GM18505 (cell line): ENCODE measurements around the gene HOXB3.

Experiments
- ATAC-seq: cut with Tn5 transposase; IDR thresholded peaks from one replicate; pipeline ENCODE4 v1.9.1; 2021; ENCODE audit not compliant: unreplicated experiment
- POLR2A ChIP-seq: IDR thresholded peaks from 4 replicates; pipeline ENCODE4 v1.6.1; 2011; ENCODE audit warnings: borderline replicate concordance; ENCODE audit not compliant: insufficient read depth, insufficient read length; ENCODE audit errors: extremely low read depth

The HOXB3 gene

GRCh38 chr17:48587276-48588073, 2.6 kb downstream of the HOXB3 start:
- no peak for ATAC-seq
- no peak for TF ChIP-seq POLR2A

- ATAC-seq = no peak
- no peak for TF ChIP-seq POLR2A
Measured at GRCh38 chr17:48586355-48587258, 3.4 kb downstream of the HOXB3 start.

GRCh38 chr17:48584223-48584741, 5.8 kb downstream of the HOXB3 start:
- ATAC-seq = no peak

GRCh38 chr17:48583708-48584222, 6.3 kb downstream of the HOXB3 start:
- no peak for ATAC-seq
- no peak for TF ChIP-seq POLR2A

More at GRCh38 chr17:48584223-48584741, 5.8 kb downstream of the HOXB3 start:
- no peak for TF ChIP-seq POLR2A

- TF ChIP-seq POLR2A = no peak
- no peak for ATAC-seq
Measured at GRCh38 chr17:48582750-48583069, 7.3 kb downstream of the HOXB3 start.

GRCh38 chr17:48579760-48580554, 10.1 kb downstream of the HOXB3 start:
- ATAC-seq = no peak
- TF ChIP-seq POLR2A = no peak

- ATAC-seq = no peak
- no peak for TF ChIP-seq POLR2A
Measured at GRCh38 chr17:48579471-48579759, 10.6 kb downstream of the HOXB3 start.

- peak; percentile 35 for TF ChIP-seq POLR2A
- ATAC-seq = peak; percentile 21
Measured at GRCh38 chr17:48578616-48579470, 11.2 kb downstream of the HOXB3 start.

GRCh38 chr17:48577946-48578615, 12.0 kb downstream of the HOXB3 start, which contains the start of gene HOXB4:
Gene HOXB4 (minus strand): TSS chr17:48578350. CDS start chr17:48578319, 31 bp downstream.
- ATAC-seq = peak; percentile 54
- TF ChIP-seq POLR2A = peak; percentile 46

GRCh38 chr17:48577330-48577945, 12.6 kb downstream of the HOXB3 start:
- peak; percentile 15 for ATAC-seq
- no peak for TF ChIP-seq POLR2A
